ENCODE data around the gene THAP3. TPM values are rescaled to one million over a fixed set of nuclear protein-coding genes. Genes with fewer than 3 reads are reported as not detected.
"Not testable (repeated sequence)": the region's sequence is repeated elsewhere in the genome, so short reads cannot be mapped to it uniquely, and the experiment has no call there.

Gene THAP3
- total and polyA plus RNA-seq, 2 of the 4 experiments (the other 2 are of a cell fraction) = 14.2 to 14.9 TPM

GRCh38 chr1:6635910-6636760, 11.5 kb downstream of the THAP3 start:
- intact Hi-C loops (cut with micrococcal nuclease) = loop anchor here (5.0 kb wide), 1 partner anchor 1011 kb away; no protein-coding TSS in a partner anchor
- no peak overlapping the region for H3K4me3 ChIP-seq (ENCODE audit: insufficient read depth, low read depth, low read length)
- no peak overlapping the region for H2AK5ac ChIP-seq (ENCODE audit: low read depth, low read length)
- no peak overlapping the region for H4K5ac ChIP-seq (ENCODE audit: low read depth, low read length)
- no peak overlapping the region for H2BK5ac ChIP-seq (ENCODE audit: low read depth, low read length, poor library complexity, severe bottlenecking)
- no peak overlapping the region for H3K4me2 ChIP-seq (ENCODE audit: low read depth, low read length)
- H2AFZ ChIP-seq (replicated peaks; ENCODE audit: low read length, poor library complexity) = no peak overlapping the region
- in situ Hi-C loops (cut with MboI; ENCODE audit: low sequenced_read_pairs) = no loop called here
- H2BK20ac ChIP-seq (ENCODE audit: low read depth, low read length) = no peak overlapping the region
- H2BK15ac ChIP-seq (ENCODE audit: low read depth, low read length) = no peak overlapping the region
- TF ChIP-seq FOS (IDR thresholded peaks at IDR 0.05; ENCODE audit: low read depth, low read length) (no peak), CEBPB (IDR thresholded peaks at IDR 0.05; ENCODE audit: low read depth, low read length) (no peak), MXI1 (IDR thresholded peaks at IDR 0.05; ENCODE audit: borderline replicate concordance, low read depth, low read length) (peak; percentile 56; the same call in 1 of the 2 replicates), SMC3 (IDR thresholded peaks at IDR 0.05; ENCODE audit: low read depth, low read length) (no peak), NFE2L2 (IDR thresholded peaks at IDR 0.05; ENCODE audit: low read depth, low read length) (no peak)
- no peak overlapping the region for H3K56ac ChIP-seq (ENCODE audit: extremely low read depth, insufficient read depth, low read length)
- H3K9me3 ChIP-seq (ENCODE audit: control insufficient read depth, insufficient read depth, low read length) = no peaks in the 10 kb centered on the region
- dilution Hi-C loops (cut with HindIII; ENCODE audit: low sequenced_read_pairs, unreplicated experiment) = no loop called here
- no peaks in the 10 kb centered on the region for H3K27me3 ChIP-seq (ENCODE audit: control insufficient read depth, insufficient read depth, low read length)
- 92% methylated on average over 7 of the region's 16 CpGs; no CpG with 5 or more reads in 1 of the 2 experiments for WGBS, 2 experiments (ENCODE audit: extremely low coverage in 2 of 2, insufficient read length in 1 of 2)
- H4K20me1 ChIP-seq (ENCODE audit: insufficient read depth, low read length) = peaks cover 11% of the 10 kb centered on the region; the same call in 1 of the 2 replicates
- peaks cover 0 to 10% of the 10 kb centered on the region in 2 experiments; a peak in 2 of 4 replicates for H3K79me1 ChIP-seq (ENCODE audit: low read depth in 1 of 2, low read length in 2 of 2)
- ChIA-PET POLR2A (ENCODE audit: unreplicated experiment) (no interaction called here), CTCF (interaction anchor here (0.8 kb wide), 1 partner anchor 10 kb away, joined by 4 read pairs; no protein-coding TSS in a partner anchor)
- H3K36me3 ChIP-seq (ENCODE audit: control insufficient read depth, insufficient read depth, low read length) = peaks cover 61% of the 10 kb centered on the region
- peak; percentile 21 for DNase-seq
- ATAC-seq (ENCODE audit: low read depth) = peak; percentile 59
- peaks cover 2% of the 10 kb centered on the region; the same call in 1 of the 2 replicates for H3K9me1 ChIP-seq (ENCODE audit: insufficient read depth, low read length)
- no peak overlapping the region for H3K23ac ChIP-seq (ENCODE audit: low read depth, low read length)
- H3K4me1 ChIP-seq (ENCODE audit: control insufficient read depth, insufficient read depth, low read length) = peaks cover 2% of the 10 kb centered on the region; the same call in 1 of the 2 replicates
- H3K14ac ChIP-seq (replicated peaks; ENCODE audit: low read depth, low read length) = no peak overlapping the region
- no TSS peak for BruUV-seq (replicated peaks)
- H4K8ac ChIP-seq (ENCODE audit: low read depth in 2 of 2, low read length in 2 of 2) = no peak overlapping the region
- H2BK120ac ChIP-seq (ENCODE audit: low read depth, low read length) = no peak overlapping the region
- no peak overlapping the region for H3K18ac ChIP-seq (ENCODE audit: low read depth, low read length)
- H3K27ac ChIP-seq (ENCODE audit: insufficient read depth, low read length) = no peak overlapping the region
- H3K9ac ChIP-seq (ENCODE audit: low read depth, low read length) = no peak overlapping the region
- H3K4ac ChIP-seq (ENCODE audit: low read depth, low read length) = no peak overlapping the region
- H2AK9ac ChIP-seq (replicated peaks; ENCODE audit: low read depth, low read length, poor library complexity) = peak overlapping the region; percentile 77
- H4K91ac ChIP-seq (ENCODE audit: insufficient read depth, low read depth, low read length) = no peak overlapping the region

GRCh38 chr1:6636778-6637177, 12.1 kb downstream of the THAP3 start:
- Histone ChIP-seq H3K36me3 (ENCODE audit: control insufficient read depth, insufficient read depth, low read length) (peaks cover 65% of the 10 kb centered on the region), H4K20me1 (ENCODE audit: insufficient read depth, low read length) (peaks cover 11% of the 10 kb centered on the region; the same call in 1 of the 2 replicates)
- H2BK120ac ChIP-seq (ENCODE audit: low read depth, low read length); H3K9me1 ChIP-seq (ENCODE audit: insufficient read depth, low read length); POLR2A ChIA-PET (ENCODE audit: unreplicated experiment); H4K8ac ChIP-seq (ENCODE audit: low read depth in 2 of 2, low read length in 2 of 2); H3K27ac ChIP-seq (ENCODE audit: insufficient read depth, low read length); dilution Hi-C loops (cut with HindIII; ENCODE audit: low sequenced_read_pairs, unreplicated experiment); ATAC-seq (ENCODE audit: low read depth); H3K18ac ChIP-seq (ENCODE audit: low read depth, low read length); H3K27me3 ChIP-seq (ENCODE audit: control insufficient read depth, insufficient read depth, low read length); H3K9ac ChIP-seq (ENCODE audit: low read depth, low read length); H3K14ac ChIP-seq (replicated peaks; ENCODE audit: low read depth, low read length); H4K5ac ChIP-seq (ENCODE audit: low read depth, low read length); H3K56ac ChIP-seq (ENCODE audit: extremely low read depth, insufficient read depth, low read length); in situ Hi-C loops (cut with MboI; ENCODE audit: low sequenced_read_pairs); H3K4me3 ChIP-seq (ENCODE audit: insufficient read depth, low read depth, low read length); H3K4me1 ChIP-seq (ENCODE audit: control insufficient read depth, insufficient read depth, low read length); H3K9me3 ChIP-seq (ENCODE audit: control insufficient read depth, insufficient read depth, low read length); DNase-seq; H2BK20ac ChIP-seq (ENCODE audit: low read depth, low read length); BruUV-seq (replicated peaks); H3K4me2 ChIP-seq (ENCODE audit: low read depth, low read length); H3K23ac ChIP-seq (ENCODE audit: low read depth, low read length); H3K4ac ChIP-seq (ENCODE audit: low read depth, low read length); H2BK15ac ChIP-seq (ENCODE audit: low read depth, low read length); H2AFZ ChIP-seq (replicated peaks; ENCODE audit: low read length, poor library complexity); H2AK9ac ChIP-seq (replicated peaks; ENCODE audit: low read depth, low read length, poor library complexity); H2AK5ac ChIP-seq (ENCODE audit: low read depth, low read length); H2BK5ac ChIP-seq (ENCODE audit: low read depth, low read length, poor library complexity, severe bottlenecking); H3K79me1 ChIP-seq (ENCODE audit: low read depth in 1 of 2, low read length in 2 of 2); H4K91ac ChIP-seq (ENCODE audit: insufficient read depth, low read depth, low read length): not testable (repeated sequence)
- WGBS, 2 experiments (ENCODE audit: extremely low coverage in 2 of 2, insufficient read length in 1 of 2) = 100% methylated on average over 3 of the region's 6 CpGs; no CpG with 5 or more reads in 1 of the 2 experiments
- intact Hi-C loops (cut with micrococcal nuclease) = loop anchor here (5.0 kb wide), 1 partner anchor 1011 kb away; no protein-coding TSS in a partner anchor
- CTCF ChIA-PET = interaction anchor here (0.8 kb wide), 1 partner anchor 10 kb away, joined by 4 read pairs; no protein-coding TSS in a partner anchor
